Tibial nerve (tissue), 3 donors: ENCODE measurements around the gene IDI1.

Source experiments
- CTCF ChIP-seq, 5 experiments: fragments of 200-600 bp in 3 of 5; fragments of 450-650 bp in 2 of 5; sonication (generic) in 3 of 5; IDR thresholded peaks; one replicate each; pipeline ENCODE4 v1.5.1; 2016 to 2019; ENCODE audit warnings: antibody characterized with exemption in 5 of 5, mild to moderate bottlenecking in 3 of 5, moderate library complexity in 2 of 5
- POLR2A ChIP-seq, 2 donors: fragments of 450-650 bp; IDR thresholded peaks; one replicate each; pipeline ENCODE4 v1.6.1; 2017; ENCODE audit warnings: antibody characterized with exemption in 2 of 2, mild to moderate bottlenecking in 2 of 2, moderate library complexity in 2 of 2

- TF ChIP-seq CTCF (IDR thresholded peaks at IDR 0.05) (no peak), POLR2A (IDR thresholded peaks at IDR 0.05) (no peak)
Measured at GRCh38 chr10:1036341-1036791, 12.6 kb downstream of the IDI1 start.
